Ectodermal cell (in vitro differentiated cells): ENCODE measurements around the gene PBRM1.

Experiments
- H3K27ac ChIP-seq: 2 replicates; pipeline ENCODE4 v1.7.0; 2013; ENCODE audit warnings: mild to moderate bottlenecking, low read depth, low read length; ENCODE audit not compliant: insufficient read depth, poor library complexity, severe bottlenecking
- H3K27me3 ChIP-seq: 2 replicates; pipeline ENCODE4 v1.7.0; 2013; ENCODE audit warnings: mild to moderate bottlenecking, low read length; ENCODE audit not compliant: insufficient read depth, control insufficient read depth, poor library complexity, severe bottlenecking
- H3K36me3 ChIP-seq: one replicate; pipeline ENCODE4 v1.7.0; 2013; ENCODE audit warnings: low read length; ENCODE audit not compliant: control insufficient read depth, insufficient read depth
- H3K4me1 ChIP-seq: one replicate; pipeline ENCODE4 v1.7.0; 2013; ENCODE audit warnings: low read length; ENCODE audit not compliant: control insufficient read depth, insufficient read depth
- H3K4me3 ChIP-seq: 2 replicates; pipeline ENCODE4 v1.7.0; 2013; ENCODE audit warnings: low read depth, low read length, control low read depth; ENCODE audit not compliant: insufficient read depth
- H3K9me3 ChIP-seq: 2 replicates; pipeline ENCODE4 v1.7.0; 2013; ENCODE audit warnings: mild to moderate bottlenecking, low read length, moderate library complexity; ENCODE audit not compliant: control insufficient read depth
- WGBS, 2 experiments: methylation state at CpG; one replicate each; pipeline ENCODE4 v1.1.7; 2013; ENCODE audit warnings: missing lambda C conversion rate in 2 of 2; 5-methylcytosine and 5-hydroxymethylcytosine counted together

PBRM1 gene

GRCh38 chr3:52671676-52672075, 14.0 kb downstream of the PBRM1 start:
- 92% methylated on average over 1 of the region's 1 CpG for WGBS, 2 experiments
- H3K27ac ChIP-seq = no peak overlapping the region
- no peaks in the 10 kb centered on the region for H3K9me3 ChIP-seq
- H3K36me3 ChIP-seq = peaks cover 19% of the 10 kb centered on the region
- no peaks in the 10 kb centered on the region for H3K4me1 ChIP-seq
- H3K4me3 ChIP-seq = no peak overlapping the region
- no peaks in the 10 kb centered on the region for H3K27me3 ChIP-seq

DNA sequence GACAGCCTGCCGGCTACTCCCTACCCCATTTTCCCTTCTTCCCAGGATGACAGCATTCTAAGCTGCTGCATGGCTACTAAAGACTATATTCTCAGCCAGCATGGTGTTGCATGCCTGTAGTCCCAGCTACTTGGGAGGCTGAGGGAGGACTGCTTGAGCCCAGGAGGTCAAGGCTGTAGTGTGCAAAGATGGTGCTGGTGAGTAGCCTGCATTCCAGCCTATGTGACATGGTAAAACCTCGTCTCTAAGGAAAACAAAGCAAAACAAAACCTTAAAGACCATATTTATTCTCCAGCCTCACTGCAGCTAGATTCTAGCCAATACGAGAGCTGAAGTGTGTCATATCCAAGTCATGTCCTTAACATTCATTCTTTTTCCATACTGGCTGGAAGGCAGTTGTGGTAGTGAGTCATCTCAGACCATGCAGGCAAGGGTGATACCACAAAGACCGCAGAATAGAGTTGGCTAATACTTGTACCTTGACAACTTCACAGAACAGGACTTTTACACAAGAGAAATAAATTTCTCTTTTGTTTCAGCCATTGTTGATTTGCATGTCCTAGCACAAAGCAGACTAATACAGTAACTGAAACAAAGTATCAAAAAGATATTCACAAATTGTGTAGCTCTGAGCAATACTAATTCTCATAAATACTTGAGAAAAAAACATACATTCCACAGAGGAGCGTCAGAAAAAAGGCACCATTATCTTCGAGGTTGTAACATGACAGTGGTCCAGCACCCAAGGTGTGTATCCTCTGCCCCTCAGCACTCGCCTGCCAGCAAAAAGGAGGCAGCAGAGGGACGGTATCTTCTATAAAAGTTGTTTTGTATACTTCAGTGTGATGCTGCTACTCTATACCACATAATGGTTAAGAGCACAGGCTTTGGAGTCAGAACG, 14.8 kb downstream of the PBRM1 start:
- Histone ChIP-seq H3K36me3 (peaks cover 17% of the 10 kb centered on the region), H3K4me1 (no peaks in the 10 kb centered on the region), H3K27ac (no peak overlapping the region), H3K27me3 (no peaks in the 10 kb centered on the region), H3K9me3 (no peaks in the 10 kb centered on the region), H3K4me3 (no peak overlapping the region)
- WGBS, 2 experiments = 95 to 98% methylated on average over 8 to 9 of the region's 9 CpGs

- H3K4me3 ChIP-seq = no peak overlapping the region
- H3K9me3 ChIP-seq = no peaks in the 10 kb centered on the region
- H3K27me3 ChIP-seq = no peaks in the 10 kb centered on the region
- H3K36me3 ChIP-seq = peaks cover 41% of the 10 kb centered on the region
- H3K4me1 ChIP-seq = no peaks in the 10 kb centered on the region
- H3K27ac ChIP-seq = no peak overlapping the region
- WGBS, 2 experiments = 95 to 96% methylated on average over 3 of the region's 3 CpGs
Observed at GRCh38 chr3:52663098-52663497, 22.6 kb downstream of the PBRM1 start.

DNA sequence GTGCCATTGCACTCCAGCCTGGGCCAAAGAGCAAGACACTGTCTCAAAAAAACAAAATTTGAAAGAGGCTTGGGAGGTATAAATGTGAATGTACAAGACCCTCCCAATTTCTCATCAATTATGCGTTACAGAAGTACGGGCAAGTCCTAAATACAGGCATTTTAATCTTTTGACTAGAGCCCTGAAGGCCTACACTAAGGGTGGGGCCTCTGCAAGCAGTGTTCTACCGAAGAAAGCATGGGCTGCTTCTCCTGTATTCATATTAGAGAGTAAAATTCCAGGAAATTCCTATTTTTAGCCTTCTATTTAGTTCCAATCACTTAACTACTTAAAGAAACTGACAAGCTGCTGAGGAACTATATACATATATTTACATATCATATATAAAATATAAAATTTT, 25.7 kb downstream of the PBRM1 start:
- peaks cover 51% of the 10 kb centered on the region for H3K36me3 ChIP-seq
- 76 to 81% methylated on average over 3 of the region's 3 CpGs for WGBS, 2 experiments

GRCh38 chr3:52655895-52656294, 29.8 kb downstream of the PBRM1 start:
- Histone ChIP-seq H3K4me3 (no peak overlapping the region), H3K36me3 (peaks cover 46% of the 10 kb centered on the region), H3K4me1 (no peaks in the 10 kb centered on the region), H3K9me3 (no peaks in the 10 kb centered on the region), H3K27me3 (no peaks in the 10 kb centered on the region), H3K27ac (no peak overlapping the region)
- WGBS, 2 experiments = 84 to 95% methylated on average over 3 of the region's 3 CpGs

More for the DNA sequence above, 25.7 kb downstream of the PBRM1 start:
- no peaks in the 10 kb centered on the region for H3K4me1 ChIP-seq
- no peak overlapping the region for H3K27ac ChIP-seq
- no peaks in the 10 kb centered on the region for H3K9me3 ChIP-seq
- H3K27me3 ChIP-seq = no peaks in the 10 kb centered on the region
- no peak overlapping the region for H3K4me3 ChIP-seq

DNA sequence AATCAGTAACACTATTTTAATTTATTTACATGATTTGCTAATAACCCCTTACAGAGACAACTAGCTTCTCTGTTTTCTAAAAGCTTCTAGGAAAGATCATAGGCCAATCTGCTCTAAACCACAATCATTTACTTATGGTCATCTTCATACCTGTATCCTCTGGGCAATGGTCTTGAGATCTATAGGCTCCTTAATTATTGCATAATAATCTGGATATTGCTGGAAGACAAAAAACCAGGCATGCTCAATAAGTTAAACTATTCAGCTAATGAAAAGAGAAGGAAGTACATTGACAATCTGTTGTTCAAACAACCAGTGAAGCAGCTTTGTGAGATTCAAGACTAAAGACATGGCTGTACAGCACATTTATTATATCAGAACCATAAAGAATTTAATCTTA, 34.1 kb downstream of the PBRM1 start:
- no peaks in the 10 kb centered on the region for H3K4me1 ChIP-seq
- H3K27me3 ChIP-seq = no peaks in the 10 kb centered on the region
- H3K27ac ChIP-seq = no peak overlapping the region
- no peaks in the 10 kb centered on the region for H3K9me3 ChIP-seq
- H3K36me3 ChIP-seq = peaks cover 37% of the 10 kb centered on the region
- no peak overlapping the region for H3K4me3 ChIP-seq

- H3K36me3 ChIP-seq = peaks cover 30% of the 10 kb centered on the region
- 91 to 100% methylated on average over 1 of the region's 1 CpG for WGBS, 2 experiments
- no peaks in the 10 kb centered on the region for H3K4me1 ChIP-seq
Observed at GRCh38 chr3:52650439-52650838, 35.3 kb downstream of the PBRM1 start.

DNA sequence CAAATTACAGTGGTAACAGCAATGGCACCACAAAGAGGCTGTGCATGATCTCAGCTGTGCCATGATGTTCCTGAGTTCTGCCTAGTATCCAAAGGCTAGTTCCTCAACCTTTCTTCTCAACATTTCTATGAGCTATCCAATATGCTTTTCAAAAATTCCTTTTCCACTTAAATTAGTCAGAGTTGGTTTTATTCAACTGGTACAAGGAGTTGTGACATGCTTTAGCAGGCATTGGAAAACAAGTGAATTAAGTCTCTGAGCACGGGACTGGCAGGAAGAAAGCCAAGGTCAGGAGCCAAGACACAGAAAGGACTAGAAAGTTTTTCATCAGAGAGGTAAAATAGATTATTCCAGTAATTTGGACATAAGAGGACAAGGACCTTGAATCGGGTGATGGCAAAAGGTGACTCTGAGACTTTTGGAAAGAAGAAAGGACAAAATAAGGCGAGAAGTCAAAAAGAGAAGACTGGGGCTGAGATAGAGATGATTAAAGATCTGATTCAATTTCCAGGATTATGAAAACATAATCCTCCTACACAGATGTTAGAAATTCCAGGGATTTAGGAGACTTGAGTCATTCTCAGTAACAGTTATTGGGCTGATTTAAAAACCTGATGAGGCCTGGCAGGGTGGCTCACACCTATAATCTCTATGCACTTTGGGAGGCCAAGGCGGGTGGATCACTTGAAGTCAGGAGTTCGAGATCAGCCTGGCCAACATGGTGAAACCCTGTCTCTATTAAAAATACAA, 36.1 kb downstream of the PBRM1 start:
- Histone ChIP-seq H3K36me3 (peaks cover 26% of the 10 kb centered on the region), H3K4me3 (no peak overlapping the region), H3K27ac (no peak overlapping the region), H3K9me3 (no peaks in the 10 kb centered on the region), H3K4me1 (no peaks in the 10 kb centered on the region), H3K27me3 (no peaks in the 10 kb centered on the region)
- 95 to 96% methylated on average over 5 of the region's 5 CpGs for WGBS, 2 experiments

More at GRCh38 chr3:52650439-52650838, 35.3 kb downstream of the PBRM1 start:
- Histone ChIP-seq H3K27me3 (no peaks in the 10 kb centered on the region), H3K4me3 (no peak overlapping the region), H3K27ac (no peak overlapping the region), H3K9me3 (no peaks in the 10 kb centered on the region)

DNA sequence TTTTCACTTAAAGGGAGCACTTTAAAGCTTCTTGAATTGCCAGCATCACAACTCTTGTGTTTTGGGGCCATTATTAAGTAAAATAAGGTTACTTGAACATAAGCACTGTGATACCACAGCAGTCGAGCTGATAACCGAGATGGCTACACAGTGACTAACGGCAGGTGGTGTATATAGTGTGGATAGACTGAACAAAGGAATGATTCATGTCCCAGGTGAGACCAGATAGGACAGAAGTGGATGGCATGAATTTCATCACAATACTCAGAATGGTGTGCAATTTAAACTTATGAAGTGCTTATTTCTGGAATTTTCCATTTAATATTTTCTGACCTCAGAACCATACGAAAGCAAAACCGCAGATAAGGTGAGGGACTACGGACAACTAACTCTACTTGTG, 40.2 kb downstream of the PBRM1 start:
- Histone ChIP-seq H3K27me3 (no peaks in the 10 kb centered on the region), H3K36me3 (peaks cover 25% of the 10 kb centered on the region), H3K9me3 (no peaks in the 10 kb centered on the region), H3K4me3 (no peak overlapping the region), H3K4me1 (no peaks in the 10 kb centered on the region), H3K27ac (no peak overlapping the region)
- WGBS, 2 experiments = 96 to 98% methylated on average over 6 of the region's 6 CpGs

DNA sequence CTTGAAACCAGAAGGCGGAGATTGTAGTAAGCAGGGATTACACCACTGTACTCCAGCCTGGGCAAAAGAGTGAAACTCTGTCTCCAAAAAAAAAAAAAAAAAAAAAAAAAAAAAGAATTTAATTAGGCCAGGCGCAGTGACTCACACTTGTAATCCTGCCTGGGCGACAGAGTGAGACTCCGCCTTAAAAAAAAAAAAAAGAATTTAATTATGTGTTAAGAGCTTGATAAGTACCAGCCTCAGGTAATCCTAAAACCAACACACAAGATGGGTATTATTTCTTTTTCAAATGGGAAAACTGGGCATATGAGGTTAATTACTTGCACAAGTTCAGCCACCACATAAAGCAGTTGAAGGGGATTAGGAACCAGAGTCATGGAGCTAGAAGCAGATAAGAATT, 49.0 kb downstream of the PBRM1 start:
- no peak overlapping the region for H3K4me3 ChIP-seq
- no peaks in the 10 kb centered on the region for H3K27me3 ChIP-seq
- no peaks in the 10 kb centered on the region for H3K9me3 ChIP-seq
- H3K36me3 ChIP-seq = peaks cover 32% of the 10 kb centered on the region
- no peaks in the 10 kb centered on the region for H3K4me1 ChIP-seq
- 92 to 97% methylated on average over 3 to 4 of the region's 4 CpGs for WGBS, 2 experiments
- H3K27ac ChIP-seq = no peak overlapping the region
